HG03097 (cell line): ENCODE results near the gene SPDYE17.
"Not testable (repeated sequence)": the region's sequence is repeated elsewhere in the genome, so short reads cannot be mapped to it uniquely, and the experiment has no call there.

Experiments
- ATAC-seq: cut with Tn5 transposase; IDR thresholded peaks from one replicate; pipeline ENCODE4 v1.9.1; 2021; ENCODE audit not compliant: unreplicated experiment, low FRiP score

Gene SPDYE17

DNA sequence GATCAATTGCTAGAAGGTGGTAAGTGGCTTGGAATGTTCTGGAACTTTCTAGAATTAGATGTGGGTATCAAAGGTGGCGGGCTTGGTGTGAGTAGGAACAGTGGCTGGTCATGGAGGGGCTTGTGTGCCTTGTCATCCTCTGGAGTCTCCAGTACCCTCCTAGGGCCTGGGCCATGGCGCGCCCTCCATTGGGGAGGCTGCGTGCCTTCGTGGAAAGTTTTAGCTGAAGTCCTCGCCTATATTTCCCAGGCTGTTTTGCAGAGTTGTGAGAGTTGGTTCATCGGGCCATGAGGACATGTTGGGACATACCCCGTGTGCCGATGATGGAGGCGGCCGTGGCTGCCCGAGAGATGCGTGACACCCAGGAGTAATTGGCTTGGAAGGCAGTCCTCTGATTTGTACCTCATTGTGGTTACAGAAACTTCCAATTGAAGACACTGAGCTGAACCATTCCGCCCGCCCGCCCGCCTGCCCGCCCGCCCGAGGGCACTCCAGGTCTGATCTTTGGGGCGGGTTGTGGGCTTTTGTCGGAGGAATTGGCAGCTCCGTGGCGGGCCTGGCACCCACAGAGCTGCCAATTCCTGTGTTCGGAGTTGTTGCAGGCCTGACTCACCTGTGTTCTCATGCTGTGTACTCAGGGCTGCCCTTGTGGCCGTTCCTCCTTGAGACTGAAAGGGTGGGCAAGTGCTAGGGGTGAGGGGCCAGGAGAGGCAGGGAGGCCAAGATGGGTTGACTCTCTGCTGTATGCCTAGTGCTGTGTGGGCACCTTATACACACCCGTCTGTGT lies 57.2 kb downstream of the SPDYE17 start:
- ATAC-seq, result not testable (repeated sequence)

GRCh38 chr7:76974336-76974735 lies 57.8 kb downstream of the SPDYE17 start:
- ATAC-seq, result not testable (repeated sequence)

- not testable (repeated sequence) for ATAC-seq
Observed at GRCh38 chr7:76972391-76972790, 59.8 kb downstream of the SPDYE17 start.
